ENCODE measurements around the gene OR5A1. TPM values are rescaled to one million over a fixed set of nuclear protein-coding genes. Genes with fewer than 3 reads are reported as not detected.

The OR5A1 gene
- total RNA-seq, 6 experiments from 2014 or later = not detected

DNA sequence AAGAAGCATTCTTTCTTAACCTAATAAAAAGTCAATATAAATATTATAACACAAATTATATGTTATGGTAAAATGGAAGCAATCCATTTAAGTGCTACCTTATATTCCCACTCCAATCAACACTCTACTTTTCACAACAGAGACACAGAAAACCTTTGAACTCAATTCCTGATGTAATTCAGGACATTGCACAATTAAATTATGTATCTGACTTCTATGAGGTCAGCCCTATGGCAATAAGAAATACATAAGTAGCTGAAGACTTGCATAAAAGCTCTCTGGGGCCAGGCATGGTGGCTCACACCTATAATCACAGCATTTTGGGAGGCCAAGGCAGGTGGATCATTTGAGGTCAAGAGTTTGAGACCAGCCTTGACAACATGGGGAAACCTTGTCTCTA lies 43.6 kb downstream of the OR5A1 start:
- Histone ChIP-seq H3K27me3 (no peaks in the 10 kb centered on the region), H3K4me1 (no peaks in the 10 kb centered on the region), H3K36me3 (no peaks in the 10 kb centered on the region), H3K4me3 (no peak overlapping the region), H3K27ac (no peak overlapping the region), H3K9me3 (no peaks in the 10 kb centered on the region)
- TF ChIP-seq POLR2A (IDR thresholded peaks at IDR 0.05) = no peak
- ATAC-seq (no peak), DNase-seq (no peak)
- intact Hi-C loops (cut with DNase I) = no loop called here

GRCh38 chr11:59480359-59480758 lies 44.1 kb downstream of the OR5A1 start:
- TF ChIP-seq, protein P1, sequence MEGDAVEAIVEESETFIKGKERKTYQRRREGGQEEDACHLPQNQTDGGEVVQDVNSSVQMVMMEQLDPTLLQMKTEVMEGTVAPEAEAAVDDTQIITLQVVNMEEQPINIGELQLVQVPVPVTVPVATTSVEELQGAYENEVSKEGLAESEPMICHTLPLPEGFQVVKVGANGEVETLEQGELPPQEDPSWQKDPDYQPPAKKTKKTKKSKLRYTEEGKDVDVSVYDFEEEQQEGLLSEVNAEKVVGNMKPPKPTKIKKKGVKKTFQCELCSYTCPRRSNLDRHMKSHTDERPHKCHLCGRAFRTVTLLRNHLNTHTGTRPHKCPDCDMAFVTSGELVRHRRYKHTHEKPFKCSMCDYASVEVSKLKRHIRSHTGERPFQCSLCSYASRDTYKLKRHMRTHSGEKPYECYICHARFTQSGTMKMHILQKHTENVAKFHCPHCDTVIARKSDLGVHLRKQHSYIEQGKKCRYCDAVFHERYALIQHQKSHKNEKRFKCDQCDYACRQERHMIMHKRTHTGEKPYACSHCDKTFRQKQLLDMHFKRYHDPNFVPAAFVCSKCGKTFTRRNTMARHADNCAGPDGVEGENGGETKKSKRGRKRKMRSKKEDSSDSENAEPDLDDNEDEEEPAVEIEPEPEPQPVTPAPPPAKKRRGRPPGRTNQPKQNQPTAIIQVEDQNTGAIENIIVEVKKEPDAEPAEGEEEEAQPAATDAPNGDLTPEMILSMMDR (IDR thresholded peaks at IDR 0.05) = no peak
- no peak for TF ChIP-seq POLR2A (IDR thresholded peaks at IDR 0.05)
- intact Hi-C loops (cut with DNase I) = no loop called here
- H3K27ac ChIP-seq = no peak overlapping the region
- H3K9me3 ChIP-seq = no peaks in the 10 kb centered on the region
- ATAC-seq (no peak), DNase-seq (no peak)
- H3K36me3 ChIP-seq = no peaks in the 10 kb centered on the region
- no peak overlapping the region for H3K4me3 ChIP-seq
- H3K4me1 ChIP-seq = no peaks in the 10 kb centered on the region
- 65% methylated on average over 2 of the region's 3 CpGs for WGBS (ENCODE audit: insufficient coverage, low coverage, low lambda C conversion rate, missing lambda C conversion rate)
- no peaks in the 10 kb centered on the region for H3K27me3 ChIP-seq

Other genes starting within 250 kb of the OR5A1 start
- gene MPEG1, start 223.5 kb upstream of the OR5A1 start, total RNA-seq = 10 to 100 TPM in 2 of 6 experiments, 1 to 10 TPM in 4; 5.6 to 22.6 (median 7.4) TPM
- gene OR5AN1, start 77.6 kb upstream of the OR5A1 start, total RNA-seq = under 1 TPM in 2 of 6 experiments, not detected in 4; 0.02 to 0.07 TPM
- gene OR5A2, start 10.1 kb upstream of the OR5A1 start, total RNA-seq = not detected
- gene OR4D6, start 20.5 kb downstream of the OR5A1 start, total RNA-seq = not detected
- gene OR4D10, start 36.8 kb downstream of the OR5A1 start, total RNA-seq = not detected
- gene OR4D11, start 67.1 kb downstream of the OR5A1 start, total RNA-seq = not detected
- not detected for gene OR4D9, start 75.1 kb downstream of the OR5A1 start, total RNA-seq
- 10 to 100 TPM; 44.9 to 65.4 (median 52.4) TPM for gene OSBP, start 179.3 kb downstream of the OR5A1 start, total RNA-seq
- 10 to 100 TPM; 13.8 to 27.6 (median 21.1) TPM for gene PATL1, start 232.6 kb downstream of the OR5A1 start, total RNA-seq